Astrocyte (in vitro differentiated cells and primary cell): ENCODE results near the gene RNF150.

Experiments
- CTCF ChIP-seq: IDR thresholded peaks from 2 replicates; pipeline ENCODE4 v1.5.1; 2011; ENCODE audit warnings: low read depth, mild to moderate bottlenecking, inconsistent platforms, low read length, moderate library complexity; ENCODE audit not compliant: insufficient read depth
- EZH2 ChIP-seq: IDR thresholded peaks from 2 replicates; pipeline ENCODE4 v1.6.1; 2012; ENCODE audit warnings: mild to moderate bottlenecking, low read length, inconsistent platforms; ENCODE audit not compliant: insufficient read depth

- TF ChIP-seq CTCF (no peak), EZH2 (no peak)
Observed at GRCh38 chr4:140968371-140968770, 164.9 kb downstream of the RNF150 start.
